Transverse colon (tissue), 4 donors: Measurements from ENCODE around the gene ZNF385B. TPM values are rescaled to one million over a fixed set of nuclear protein-coding genes. Genes with fewer than 3 reads are reported as not detected.
A peak's percentile ranks its signal among the peaks of the same experiment; 100 is the strongest.

Experiments
- DNase-seq: peaks from one replicate; pipeline ENCODE4 v3.0.0-alpha.2; 2019
- H3K27ac ChIP-seq, 4 donors: fragments of 200-600 bp; sonication (generic); 2 replicates each; pipeline ENCODE4 v1.5.1; 2016 to 2018; ENCODE audit warnings: inconsistent platforms in 4 of 4
- H3K27me3 ChIP-seq: fragments of 200-600 bp; sonication (generic); 2 replicates; pipeline ENCODE4 v1.5.1; 2017; ENCODE audit warnings: inconsistent platforms
- H3K36me3 ChIP-seq, 4 donors: fragments of 200-600 bp; sonication (generic); 2 replicates each; pipeline ENCODE4 v1.5.1; 2017 to 2019; ENCODE audit warnings: inconsistent platforms in 4 of 4
- H3K4me1 ChIP-seq, 4 donors: fragments of 200-600 bp; sonication (generic); 2 replicates each; pipeline ENCODE4 v1.5.1; 2017 to 2020; ENCODE audit warnings: inconsistent platforms in 4 of 4
- H3K4me3 ChIP-seq, 4 donors: fragments of 200-600 bp; sonication (generic); 1 replicate in 1 of 4; 2 replicates in 3 of 4; pipeline versions ENCODE4 v1.5.1 to v1.6.1; 2017 to 2019; ENCODE audit warnings: inconsistent platforms in 4 of 4
- H3K9me3 ChIP-seq, 2 donors: fragments of 200-600 bp; sonication (generic); 2 replicates each; pipeline ENCODE4 v1.5.1; 2017 to 2019; ENCODE audit warnings: inconsistent platforms in 2 of 2
- CTCF ChIP-seq, 5 experiments: fragments of 200-600 bp in 3 of 5; fragments of 450-650 bp in 2 of 5; sonication (generic) in 3 of 5; IDR thresholded peaks; 1 replicate in 2 of 5; 2 replicates in 3 of 5; pipeline ENCODE4 v1.5.1; 2016 to 2017; ENCODE audit warnings: antibody characterized with exemption in 5 of 5, inconsistent platforms in 3 of 5, mild to moderate bottlenecking in 2 of 5, moderate library complexity in 1 of 5
- EP300 ChIP-seq: sonication (generic); formaldehyde crosslinking; IDR thresholded peaks from one replicate; pipeline ENCODE4 v1.6.1; 2017; ENCODE audit warnings: antibody characterized with exemption, low read depth
- POLR2A ChIP-seq: fragments of 450-650 bp; IDR thresholded peaks from one replicate; pipeline ENCODE4 v1.6.1; 2016; ENCODE audit warnings: antibody characterized with exemption, mild to moderate bottlenecking, moderate library complexity
- POLR2AphosphoS5 ChIP-seq, 3 donors: sonication (generic); formaldehyde crosslinking; IDR thresholded peaks; one replicate each; pipeline ENCODE4 v1.6.1; 2016; ENCODE audit warnings: antibody characterized with exemption in 3 of 3
- WGBS, 2 donors: methylation state at CpG; one replicate each; pipeline ENCODE4 v1.1.5; 2018; ENCODE audit warnings: low coverage in 1 of 2; 5-methylcytosine and 5-hydroxymethylcytosine counted together
- in situ Hi-C, 4 donors: fragments of 200-750 bp; cut with MboI; loops; one replicate each; pipeline versions ENCODE4 v1.15.0 to v1.15.1; 2017; ENCODE audit warnings: low sequenced_read_pairs in 3 of 4, low pct_ligation_motif_present in 1 of 4, low pct_unique_long_range_greater_than_20kb in 1 of 4
- intact Hi-C: fragments of 100-400 bp; cut with DNase I; formaldehyde crosslinking; loops from one replicate; pipeline ENCODE4 v1.15.1; 2023; ENCODE audit warnings: low total_unique reads
- total RNA-seq, 4 donors: library from RNA; depleted of rRNA; stranded (reverse); fragments of >200 nt; gene quantifications; one replicate each; pipeline ENCODE4 v1.1.0, GENCODE V29; 2016

ZNF385B gene
- total RNA-seq, 4 donors from 2014 or later = 1.2 to 6.0 (median 2.4) TPM

- Histone ChIP-seq H3K27me3 (no peaks in the 10 kb centered on the region), H3K9me3 (no peaks in the 10 kb centered on the region), H3K36me3 (no peaks in the 10 kb centered on the region), H3K27ac (no peak overlapping the region), H3K4me3 (no peak overlapping the region), H3K4me1 (peaks cover 0 to 15% (median 3%) of the 10 kb centered on the region in 4 donors)
- no peak for DNase-seq
- WGBS, 2 donors = 60 to 67% methylated on average over 1 of the region's 1 CpG
- in situ Hi-C loops = no loop called here
- no peak for TF ChIP-seq CTCF (IDR thresholded peaks at IDR 0.05)
- TF ChIP-seq POLR2AphosphoS5 (IDR thresholded peaks at IDR 0.05) = peak in 1 of 3 donors; percentile 63
- no peak for TF ChIP-seq EP300
- no peak for TF ChIP-seq POLR2A
- intact Hi-C loops = no loop called here
These were observed 291.6 kb downstream of the ZNF385B start for GRCh38 chr2:179569831-179570233.

- in situ Hi-C loops = no loop called here
- no peak for DNase-seq
- 38 to 67% methylated on average over 1 to 2 of the region's 2 CpGs for WGBS, 2 donors
- TF ChIP-seq EP300 (no peak), CTCF (IDR thresholded peaks at IDR 0.05) (no peak), POLR2AphosphoS5 (IDR thresholded peaks at IDR 0.05) (no peak), POLR2A (no peak)
- Histone ChIP-seq H3K27ac (no peak overlapping the region), H3K4me3 (no peak overlapping the region), H3K36me3 (no peaks in the 10 kb centered on the region), H3K4me1 (no peaks in the 10 kb centered on the region), H3K27me3 (no peaks in the 10 kb centered on the region), H3K9me3 (no peaks in the 10 kb centered on the region)
- intact Hi-C loops = no loop called here
These were observed 295.6 kb downstream of the ZNF385B start for GRCh38 chr2:179565807-179566206.

- no peak for TF ChIP-seq EP300
- no peak for TF ChIP-seq CTCF (IDR thresholded peaks at IDR 0.05)
- TF ChIP-seq POLR2AphosphoS5 (IDR thresholded peaks at IDR 0.05) = no peak
- TF ChIP-seq POLR2A = no peak
- intact Hi-C loops (no loop called here), in situ Hi-C loops (no loop called here)
- WGBS, 2 donors = 51% methylated on average over 8 of the region's 8 CpGs
- H3K4me1 ChIP-seq = peaks cover 0 to 10% (median 0%) of the 10 kb centered on the region in 4 donors
- DNase-seq = no peak
- no peak overlapping the region for H3K4me3 ChIP-seq
- H3K27me3 ChIP-seq = no peaks in the 10 kb centered on the region
- no peak overlapping the region for H3K27ac ChIP-seq
- no peaks in the 10 kb centered on the region for H3K36me3 ChIP-seq
- H3K9me3 ChIP-seq = no peaks in the 10 kb centered on the region
These were observed 299.0 kb downstream of the ZNF385B start for GRCh38 chr2:179562330-179562885.

GRCh38 chr2:179561702-179562101, 299.7 kb downstream of the ZNF385B start:
- TF ChIP-seq POLR2AphosphoS5 (IDR thresholded peaks at IDR 0.05) (no peak), CTCF (IDR thresholded peaks at IDR 0.05) (no peak), EP300 (no peak), POLR2A (no peak)
- no peak for DNase-seq
- Histone ChIP-seq H3K9me3 (no peaks in the 10 kb centered on the region), H3K27me3 (no peaks in the 10 kb centered on the region), H3K4me1 (peaks cover 0 to 10% (median 0%) of the 10 kb centered on the region in 4 donors), H3K36me3 (no peaks in the 10 kb centered on the region), H3K4me3 (no peak overlapping the region), H3K27ac (no peak overlapping the region)
- in situ Hi-C loops (no loop called here), intact Hi-C loops (no loop called here)
- WGBS, 2 donors = 36 to 48% methylated on average over 2 of the region's 2 CpGs
